Kidney glomerular epithelial cell (primary cell): ENCODE measurements around the gene TBC1D3I.
"Not testable (repeated sequence)": the region's sequence is repeated elsewhere in the genome, so short reads cannot be mapped to it uniquely, and the experiment has no call there.

Experiments
- DNase-seq: peaks from one replicate; lab custom pipeline; 2025; lab: John Stamatoyannopoulos, UW

The TBC1D3I gene

DNA sequence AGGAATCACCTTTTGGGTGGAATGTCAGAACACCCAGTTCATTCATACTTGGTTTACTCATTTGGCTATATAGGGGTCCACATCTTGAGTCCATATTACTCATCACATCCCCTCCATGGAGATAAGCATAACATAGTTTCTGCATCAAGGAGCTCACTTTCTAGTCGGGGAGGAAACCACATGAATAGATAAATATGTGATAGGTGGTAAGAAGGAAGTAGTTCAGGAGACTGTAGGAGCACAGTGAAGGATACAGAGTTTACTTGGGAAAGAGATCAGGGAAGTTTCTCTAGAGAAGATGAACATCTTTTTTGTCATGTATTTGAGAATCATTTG, 57.9 kb downstream of the TBC1D3I start:
- DNase-seq = not testable (repeated sequence)

- DNase-seq = no peak
Observed at GRCh38 chr17:36205637-36206485, 58.5 kb downstream of the TBC1D3I start.

DNA sequence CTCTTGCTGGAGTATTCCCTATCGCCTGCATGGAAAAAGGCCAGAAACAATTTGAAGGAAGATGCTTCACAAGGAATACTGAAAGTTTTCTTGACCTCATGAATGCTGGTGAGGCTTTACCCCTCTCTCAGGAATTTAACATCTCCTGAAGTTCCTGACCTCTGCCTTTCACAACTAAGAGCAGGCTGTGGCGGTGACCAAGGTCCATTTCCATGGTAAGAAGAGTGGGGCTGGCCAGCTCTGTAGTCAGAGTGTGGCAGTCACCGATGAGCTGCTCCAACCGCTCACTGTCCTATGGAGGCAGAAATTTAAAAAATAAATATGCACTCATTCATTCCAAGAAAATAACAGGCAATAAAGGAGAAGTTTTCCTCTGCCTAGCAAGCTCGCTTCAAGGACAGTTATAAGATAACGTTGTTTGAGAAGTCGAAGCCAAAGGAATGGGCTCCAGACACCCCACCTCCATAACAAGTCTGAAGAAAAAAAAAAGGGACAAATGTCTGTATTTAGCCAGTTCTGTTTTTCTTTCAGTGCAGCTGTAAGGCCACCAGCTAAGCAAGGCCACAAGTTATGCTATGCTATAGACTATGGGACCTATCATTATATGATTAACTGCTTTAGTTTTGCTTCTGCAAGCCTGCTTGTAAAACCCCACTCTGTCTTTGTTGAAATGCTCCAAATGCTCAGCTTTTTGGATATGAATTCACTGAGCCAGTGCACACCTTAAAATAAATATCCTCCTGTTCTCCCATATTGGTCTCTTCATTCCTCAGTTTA, 59.5 kb downstream of the TBC1D3I start:
- DNase-seq = no peak
